SU-DHL-6 (cell line): ENCODE measurements around the gene NFIC.

Source experiments
- H2AFZ ChIP-seq: fragments of 200-600 bp; sonication (generic); 2 replicates; pipeline ENCODE4 v1.6.1; 2014; ENCODE audit warnings: low read depth, mild to moderate bottlenecking, moderate library complexity, mixed read lengths, antibody characterized with exemption, low read length; ENCODE audit not compliant: severe bottlenecking
- H3F3A ChIP-seq: fragments of 200-600 bp; shearing (Covaris generic); 2 replicates; pipeline ENCODE4 v1.6.0; 2016; ENCODE audit warnings: antibody characterized with exemption, mild to moderate bottlenecking; ENCODE audit not compliant: insufficient read depth
- H3K27ac ChIP-seq: fragments of 200-600 bp; sonication (generic); 2 replicates; pipeline ENCODE4 v1.5.1; 2016; ENCODE audit warnings: low read depth, mild to moderate bottlenecking, low read length, moderate library complexity, mixed read lengths
- H3K27me3 ChIP-seq: fragments of 200-600 bp; sonication (generic), shearing (Covaris generic); 2 replicates; pipeline ENCODE4 v1.6.0; 2014; ENCODE audit warnings: mild to moderate bottlenecking, low read length
- H3K36me3 ChIP-seq: fragments of 200-600 bp; sonication (generic); 2 replicates; pipeline ENCODE4 v1.6.1; 2014; ENCODE audit warnings: mild to moderate bottlenecking, low read length, mixed read lengths
- H3K4me2 ChIP-seq: fragments of 300-600, 200-600 bp; shearing (Covaris generic), sonication (generic); 2 replicates; pipeline ENCODE4 v1.6.0; 2014; ENCODE audit warnings: low read length, low read depth, mild to moderate bottlenecking; ENCODE audit not compliant: poor library complexity, severe bottlenecking
- H3K4me3 ChIP-seq: fragments of 200-600 bp; sonication (generic); 2 replicates; pipeline ENCODE4 v1.5.1; 2014; ENCODE audit warnings: antibody characterized with exemption, low read length, mild to moderate bottlenecking, mixed read lengths; ENCODE audit not compliant: insufficient read depth, poor library complexity, severe bottlenecking
- H3K79me2 ChIP-seq: fragments of 200-600 bp; sonication (generic); 2 replicates; pipeline ENCODE4 v1.6.1; 2014; ENCODE audit warnings: mild to moderate bottlenecking, low read length, moderate library complexity; ENCODE audit not compliant: insufficient read depth
- H3K9ac ChIP-seq: fragments of 200-600 bp; sonication (generic); 2 replicates; pipeline ENCODE4 v1.7.0; 2014; ENCODE audit warnings: mild to moderate bottlenecking, low read length
- H3K9me2 ChIP-seq: fragments of 200-600 bp; sonication (generic); replicated peaks from 2 replicates; pipeline ENCODE4 v1.6.1; 2014; ENCODE audit warnings: low read length; ENCODE audit not compliant: insufficient read depth
- H3K9me3 ChIP-seq: fragments of 200-600 bp; sonication (generic); 2 replicates; pipeline ENCODE4 v1.6.1; 2014; ENCODE audit warnings: low read length, mixed read lengths; ENCODE audit not compliant: insufficient read depth
- H4K20me1 ChIP-seq: fragments of 200-600 bp; sonication (generic); 2 replicates; pipeline ENCODE4 v1.6.1; 2014; ENCODE audit warnings: low read depth, mild to moderate bottlenecking, antibody characterized with exemption, low read length, moderate library complexity, mixed read lengths
- EZH2phosphoT487 ChIP-seq: fragments of 200-600 bp; sonication (generic), shearing (Covaris generic); conservative IDR thresholded peaks from 2 replicates; pipeline ENCODE4 v1.6.1; 2018; ENCODE audit warnings: mild to moderate bottlenecking, antibody characterized with exemption, low read length, moderate library complexity, mixed read lengths
- TF ChIP-seq, protein P1 (sequence below): fragments of 200-600 bp; sonication (generic); IDR thresholded peaks from one replicate; pipeline ENCODE4 v1.5.1; 2017; ENCODE audit warnings: antibody characterized with exemption, mild to moderate bottlenecking, low read length, moderate library complexity; ENCODE audit not compliant: insufficient read depth, poor library complexity, severe bottlenecking

Gene NFIC

DNA sequence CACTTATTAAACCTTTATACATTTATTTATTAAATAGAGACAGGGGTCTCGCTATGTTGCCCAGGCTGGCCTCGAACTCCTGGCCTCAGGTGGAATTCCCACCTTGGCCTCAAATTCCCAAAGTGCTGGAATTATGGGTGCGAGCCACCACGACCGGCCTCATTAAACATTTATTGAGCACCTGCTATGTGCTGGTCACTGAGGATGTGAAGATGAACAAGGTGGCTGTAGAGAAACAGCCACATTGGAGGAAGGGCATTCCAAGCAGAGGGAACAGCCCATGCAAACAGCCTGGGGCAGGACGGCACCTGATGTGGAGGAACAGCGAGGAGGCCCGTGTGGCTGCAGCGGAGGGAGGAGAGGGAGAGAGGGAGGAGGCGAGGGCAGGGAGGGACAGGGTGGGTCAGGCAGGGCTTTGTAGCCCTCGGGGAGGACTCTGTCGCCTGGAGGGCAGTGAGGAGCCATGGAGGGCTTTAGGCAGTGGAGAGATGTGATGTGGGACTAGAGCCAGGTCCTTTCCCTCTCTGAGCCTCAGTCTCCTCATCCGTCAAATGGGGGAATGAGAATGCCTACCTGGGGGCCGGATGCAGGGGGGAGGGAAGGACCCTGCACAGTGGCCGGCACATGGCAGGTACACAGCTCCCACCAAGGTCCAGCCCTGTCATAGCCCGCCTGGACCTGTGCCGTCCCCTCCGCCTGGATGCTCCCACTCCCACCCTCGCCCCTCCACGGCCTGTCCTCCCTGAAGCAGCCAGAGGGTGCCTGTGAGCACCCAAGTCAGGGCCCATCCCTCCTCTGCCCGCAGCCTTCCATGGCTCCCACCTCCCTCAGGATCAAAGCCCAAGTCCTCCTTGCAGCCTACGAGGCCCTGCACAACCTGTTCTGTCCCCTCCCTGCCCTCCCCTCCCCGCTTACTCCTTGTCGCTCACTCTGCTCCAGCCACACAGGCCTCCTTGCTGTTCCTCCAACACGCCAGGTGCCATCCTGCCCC, 21.5 kb upstream of the NFIC start:
- Histone ChIP-seq H3K36me3 (no peaks in the 10 kb centered on the region), H3K79me2 (no peaks in the 10 kb centered on the region), H3K27me3 (no peaks in the 10 kb centered on the region), H3K9me3 (no peaks in the 10 kb centered on the region), H3K4me2 (no peak overlapping the region), H3K4me3 (no peak overlapping the region), H3K27ac (no peak overlapping the region), H4K20me1 (no peaks in the 10 kb centered on the region), H3K9ac (no peak overlapping the region), H2AFZ (no peak overlapping the region), H3K9me2 (no peaks in the 10 kb centered on the region), H3F3A (no peaks in the 10 kb centered on the region)
- TF ChIP-seq, protein P1, sequence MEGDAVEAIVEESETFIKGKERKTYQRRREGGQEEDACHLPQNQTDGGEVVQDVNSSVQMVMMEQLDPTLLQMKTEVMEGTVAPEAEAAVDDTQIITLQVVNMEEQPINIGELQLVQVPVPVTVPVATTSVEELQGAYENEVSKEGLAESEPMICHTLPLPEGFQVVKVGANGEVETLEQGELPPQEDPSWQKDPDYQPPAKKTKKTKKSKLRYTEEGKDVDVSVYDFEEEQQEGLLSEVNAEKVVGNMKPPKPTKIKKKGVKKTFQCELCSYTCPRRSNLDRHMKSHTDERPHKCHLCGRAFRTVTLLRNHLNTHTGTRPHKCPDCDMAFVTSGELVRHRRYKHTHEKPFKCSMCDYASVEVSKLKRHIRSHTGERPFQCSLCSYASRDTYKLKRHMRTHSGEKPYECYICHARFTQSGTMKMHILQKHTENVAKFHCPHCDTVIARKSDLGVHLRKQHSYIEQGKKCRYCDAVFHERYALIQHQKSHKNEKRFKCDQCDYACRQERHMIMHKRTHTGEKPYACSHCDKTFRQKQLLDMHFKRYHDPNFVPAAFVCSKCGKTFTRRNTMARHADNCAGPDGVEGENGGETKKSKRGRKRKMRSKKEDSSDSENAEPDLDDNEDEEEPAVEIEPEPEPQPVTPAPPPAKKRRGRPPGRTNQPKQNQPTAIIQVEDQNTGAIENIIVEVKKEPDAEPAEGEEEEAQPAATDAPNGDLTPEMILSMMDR, result no peak
- TF ChIP-seq EZH2phosphoT487, result no peak

DNA sequence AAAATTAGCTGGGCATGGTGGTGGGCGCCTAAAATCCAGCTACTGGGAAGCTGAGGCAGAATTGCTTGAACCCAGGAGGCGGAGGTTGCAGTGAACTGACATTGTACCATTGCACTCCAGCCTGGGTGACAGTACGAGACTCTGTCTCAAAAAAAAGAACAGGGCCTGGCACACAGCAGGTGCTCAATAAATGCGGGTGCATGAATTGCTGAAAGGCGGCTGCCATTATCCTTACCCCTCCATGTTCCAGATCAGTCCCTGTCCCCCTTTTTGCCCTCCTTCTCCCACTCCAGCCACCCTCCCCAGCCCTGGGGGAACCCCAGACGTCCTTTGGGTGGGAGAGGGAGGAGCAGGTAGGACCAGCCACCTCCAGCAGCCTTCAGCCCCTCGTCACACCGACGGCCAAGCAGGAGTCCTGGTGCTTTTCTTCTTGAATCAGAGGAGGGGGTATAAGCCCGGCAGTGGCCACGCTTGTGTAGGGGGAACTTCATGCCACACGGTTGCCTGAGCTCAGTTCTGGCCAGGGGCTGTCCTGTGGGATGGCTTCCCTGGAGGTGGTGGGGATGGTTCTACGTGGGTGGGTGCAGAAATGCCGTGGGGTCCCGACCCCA, 20.4 kb upstream of the NFIC start:
- no peak overlapping the region for H3K4me3 ChIP-seq
- no peak overlapping the region for H2AFZ ChIP-seq
- H3K9ac ChIP-seq, result no peak overlapping the region
- H3F3A ChIP-seq, result no peaks in the 10 kb centered on the region
- no peak overlapping the region for H3K4me2 ChIP-seq
- no peaks in the 10 kb centered on the region for H3K27me3 ChIP-seq
- no peaks in the 10 kb centered on the region for H3K9me2 ChIP-seq
- H3K27ac ChIP-seq, result no peak overlapping the region
- H3K36me3 ChIP-seq, result no peaks in the 10 kb centered on the region
- H4K20me1 ChIP-seq, result no peaks in the 10 kb centered on the region
- TF ChIP-seq, protein P1, result no peak
- TF ChIP-seq EZH2phosphoT487, result no peak
- H3K9me3 ChIP-seq, result no peaks in the 10 kb centered on the region
- H3K79me2 ChIP-seq, result no peaks in the 10 kb centered on the region

DNA sequence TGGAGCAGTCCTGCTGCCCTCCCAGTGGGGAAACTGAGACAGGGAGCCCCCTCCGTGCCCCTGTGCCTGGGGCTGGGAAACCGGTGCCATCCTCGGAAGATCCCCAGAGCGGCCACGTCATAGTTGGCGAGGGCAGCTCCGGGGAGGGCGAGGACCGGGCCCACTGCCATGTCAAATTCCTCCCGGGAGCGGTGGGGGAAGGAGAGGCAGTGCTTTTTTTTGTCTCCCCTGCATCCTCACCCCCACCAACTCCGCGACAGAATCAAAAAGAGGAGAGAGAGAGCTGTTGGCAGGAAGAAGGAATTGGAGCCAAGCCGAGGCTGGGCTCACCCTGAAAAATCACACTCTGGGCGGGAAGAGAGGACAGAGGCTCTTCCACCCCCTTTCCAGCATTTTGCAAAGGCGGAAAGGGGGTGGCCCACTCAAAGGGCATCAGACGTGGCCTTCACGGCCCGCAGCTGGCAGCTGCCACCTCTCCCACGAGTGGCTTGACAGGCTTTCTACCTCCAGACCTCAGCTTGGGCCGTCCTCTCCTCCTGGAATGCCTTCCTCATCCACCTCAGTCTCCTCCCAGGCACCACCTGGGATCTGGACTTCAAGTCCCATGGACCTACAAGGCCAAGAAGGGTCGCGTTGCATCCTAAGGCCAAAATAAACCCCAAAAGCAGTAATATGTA, 19.6 kb upstream of the NFIC start:
- TF ChIP-seq, protein P1, result no peak
- no peak for TF ChIP-seq EZH2phosphoT487
- H3K4me3 ChIP-seq, result no peak overlapping the region
- H3K79me2 ChIP-seq, result no peaks in the 10 kb centered on the region
- no peak overlapping the region for H3K27ac ChIP-seq
- no peak overlapping the region for H3K4me2 ChIP-seq
- H4K20me1 ChIP-seq, result no peaks in the 10 kb centered on the region
- H3K9me3 ChIP-seq, result no peaks in the 10 kb centered on the region
- no peaks in the 10 kb centered on the region for H3K9me2 ChIP-seq
- H2AFZ ChIP-seq, result no peak overlapping the region
- no peak overlapping the region for H3K9ac ChIP-seq
- no peaks in the 10 kb centered on the region for H3K36me3 ChIP-seq
- no peaks in the 10 kb centered on the region for H3F3A ChIP-seq
- H3K27me3 ChIP-seq, result no peaks in the 10 kb centered on the region
